NCI-H2196 (cell line): ENCODE data around the gene OSGEP.

ENCODE experiments used
- DNase-seq: peaks from one replicate; lab custom pipeline; 2025; ENCODE audit not compliant: unreplicated experiment; lab: John Stamatoyannopoulos, UW

OSGEP gene

DNA sequence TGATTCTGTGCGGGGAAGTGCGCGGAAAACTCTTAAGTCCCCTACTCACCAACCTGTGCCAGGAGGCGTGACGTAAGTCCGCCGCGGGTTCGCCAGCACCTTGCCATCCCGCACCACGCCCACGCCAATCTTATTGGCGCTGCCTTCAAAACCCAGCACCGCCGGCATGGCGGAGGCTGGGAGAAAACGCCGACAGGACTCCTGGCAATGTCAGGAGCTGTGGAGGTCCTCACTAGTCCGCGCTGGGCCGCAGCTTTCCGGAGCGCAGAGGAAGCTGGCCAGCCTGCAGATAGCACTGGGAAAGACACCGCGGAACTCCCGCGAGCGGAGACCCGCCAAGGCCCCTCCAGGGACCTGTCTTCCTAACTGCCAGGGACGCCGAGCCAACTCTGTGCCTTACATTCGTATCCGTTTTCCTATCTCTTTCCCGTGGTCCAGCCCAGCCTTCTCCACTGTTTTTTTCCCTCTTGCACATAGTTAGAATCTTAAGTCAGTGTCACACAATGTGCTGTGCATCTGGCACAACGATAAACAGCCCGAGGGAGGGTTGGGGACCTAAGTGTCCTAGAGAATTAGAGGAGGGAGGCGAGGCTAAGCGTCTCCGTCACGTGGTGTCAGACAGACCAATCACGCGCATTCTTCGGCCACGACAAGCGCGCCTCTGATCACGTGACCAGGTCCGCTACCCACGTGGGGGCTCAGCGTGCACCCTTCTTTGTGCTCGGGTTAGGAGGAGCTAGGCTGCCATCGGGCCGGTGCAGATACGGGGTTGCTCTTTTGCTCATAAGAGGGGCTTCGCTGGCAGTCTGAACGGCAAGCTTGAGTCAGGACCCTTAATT, at the start of gene OSGEP, which contains the start of gene APEX1:
Gene OSGEP, minus strand, starts transcription at position 297 of the 839 bp plus-strand sequence. Its CDS starts 129 bp downstream, at position 168.
Gene APEX1, plus strand, starts transcription at position 711 of the 839 bp plus-strand sequence. CDS start 420 bp downstream, outside the sequence.
- DNase-seq: peak; percentile 99

DNA sequence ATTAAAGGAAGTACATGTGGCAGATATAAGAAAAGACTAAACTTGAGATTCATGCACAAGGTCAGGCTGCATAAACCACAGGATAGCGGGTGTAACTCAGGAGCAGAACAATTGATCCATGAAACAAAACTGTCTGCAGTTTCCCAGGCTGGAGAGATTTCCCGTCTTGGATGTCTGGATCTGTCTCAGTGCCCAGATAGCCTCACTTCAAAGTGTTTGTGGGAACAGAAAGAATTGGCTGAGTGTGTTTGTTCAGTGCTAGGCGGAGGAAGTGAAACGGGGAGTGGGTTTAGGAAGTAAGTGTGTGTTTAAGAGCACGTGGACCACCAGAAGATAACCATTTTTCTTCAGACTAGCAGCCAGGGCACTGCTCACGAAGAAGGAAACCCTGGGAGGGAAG, 49.3 kb upstream of the OSGEP start:
- DNase-seq: no peak

DNA sequence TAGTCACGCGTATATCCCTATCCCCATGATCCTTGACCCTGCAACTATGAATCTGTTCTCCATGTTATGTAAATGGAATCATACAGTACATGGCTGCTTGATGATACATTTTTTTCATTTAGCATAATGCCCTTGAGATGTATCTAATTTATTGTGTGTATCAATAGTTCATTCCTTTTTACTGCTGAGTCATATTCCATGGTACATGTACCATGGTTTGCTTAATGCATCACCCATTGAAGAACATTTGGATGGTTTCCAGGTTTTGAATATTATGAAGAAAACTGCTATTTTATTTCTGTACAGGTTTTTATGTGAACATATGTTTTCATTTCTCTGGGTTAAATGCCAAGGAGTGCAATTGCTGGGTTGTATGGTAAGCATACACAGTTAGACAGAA, 46.7 kb upstream of the OSGEP start:
- no peak for DNase-seq

DNA sequence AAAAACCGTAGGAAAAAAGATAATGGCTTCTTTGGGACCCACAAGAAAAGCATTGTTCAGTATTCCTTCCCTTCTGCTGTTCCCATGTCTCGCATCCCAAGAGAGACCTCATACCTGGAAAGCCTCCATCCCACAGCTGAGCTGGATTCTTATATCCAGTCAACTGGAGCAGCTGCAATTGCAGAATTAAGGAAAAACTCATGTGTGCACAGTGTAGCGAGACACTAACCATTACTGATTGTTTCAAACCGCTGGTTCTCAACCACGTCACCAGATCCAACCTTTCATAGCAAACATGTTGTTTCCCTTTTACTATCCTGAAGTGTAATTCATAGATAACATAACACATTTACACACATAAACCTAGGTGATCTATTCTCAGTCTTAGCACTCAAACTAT, 45.3 kb upstream of the OSGEP start:
- no peak for DNase-seq

DNA sequence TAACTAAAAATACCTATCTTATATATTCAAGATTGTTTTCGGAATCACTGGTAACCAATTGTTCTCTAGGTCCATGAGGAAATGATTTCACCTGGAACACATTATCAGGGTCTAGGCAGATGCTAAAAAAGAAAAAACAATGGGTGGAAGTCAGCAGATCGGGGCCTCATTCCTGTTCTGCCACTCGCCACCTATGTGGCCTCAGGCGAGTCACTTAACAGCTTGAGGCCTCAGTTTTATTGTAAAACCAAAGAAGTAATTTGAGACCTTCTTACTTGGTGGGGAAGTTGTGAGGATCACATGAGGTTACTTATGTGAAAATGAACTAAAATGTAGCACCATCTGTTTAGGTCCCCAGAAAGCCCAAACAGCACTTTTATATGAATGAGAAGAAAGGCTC, 44.5 kb upstream of the OSGEP start:
- DNase-seq: no peak

DNA sequence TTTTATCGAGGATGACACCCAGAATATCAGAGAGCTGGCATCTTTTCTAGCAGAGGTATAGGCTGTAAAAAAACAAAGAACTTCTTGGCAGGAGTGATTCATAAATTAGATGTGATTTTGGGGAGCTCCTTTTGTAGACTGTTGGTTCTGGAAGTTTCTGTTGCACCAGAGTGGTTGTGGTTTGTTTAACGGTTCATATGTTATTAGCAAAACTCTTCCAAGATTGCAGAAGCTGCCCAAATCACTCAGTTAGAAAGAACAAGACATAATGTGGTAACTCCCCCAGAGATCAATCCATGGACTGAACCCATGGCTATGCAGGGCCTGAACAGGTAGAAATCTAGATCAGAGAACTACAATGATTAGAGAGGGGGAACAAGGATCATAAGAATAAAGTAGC, 44.0 kb upstream of the OSGEP start:
- no peak for DNase-seq

DNA sequence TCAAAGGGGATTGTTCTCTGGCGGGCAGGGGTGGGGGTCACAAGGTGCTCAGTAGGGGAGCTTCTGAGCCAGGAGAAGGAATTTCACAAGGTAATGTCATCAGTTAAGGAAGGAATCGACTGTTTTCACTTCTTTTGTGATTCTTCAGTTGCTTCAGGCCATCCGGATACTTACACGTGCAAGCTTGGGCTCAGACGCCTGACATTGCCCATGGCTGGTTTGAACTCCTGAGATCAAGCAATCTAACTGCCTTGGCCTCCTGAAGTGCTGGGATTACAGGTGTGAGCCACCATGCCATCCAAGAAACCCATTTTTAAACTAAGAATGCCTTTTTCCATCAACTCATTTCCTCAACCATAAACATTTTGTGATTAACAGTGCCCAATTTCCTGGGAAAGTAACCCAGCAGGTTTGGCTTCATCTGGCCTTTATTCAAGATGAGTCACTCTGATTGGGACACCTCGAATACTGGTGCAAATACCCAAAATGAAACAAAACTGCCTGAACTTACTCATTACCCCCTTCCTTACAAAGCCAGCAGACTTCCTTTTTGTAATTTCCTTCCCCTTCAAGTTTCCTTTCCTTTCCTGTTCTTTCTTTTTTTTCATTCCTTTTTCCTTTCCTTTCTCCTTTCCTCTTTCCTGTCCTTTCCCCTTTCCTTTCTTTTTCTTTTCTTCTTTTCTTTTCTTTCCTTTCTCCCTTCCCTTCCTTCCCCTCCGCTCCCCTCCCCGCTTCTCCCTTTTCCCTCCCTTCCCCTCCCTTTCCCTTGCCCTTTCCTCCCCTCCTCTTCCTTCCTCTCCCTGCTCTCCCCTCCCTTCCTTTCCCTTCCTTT, 40.5 kb upstream of the OSGEP start:
- no peak for DNase-seq

DNA sequence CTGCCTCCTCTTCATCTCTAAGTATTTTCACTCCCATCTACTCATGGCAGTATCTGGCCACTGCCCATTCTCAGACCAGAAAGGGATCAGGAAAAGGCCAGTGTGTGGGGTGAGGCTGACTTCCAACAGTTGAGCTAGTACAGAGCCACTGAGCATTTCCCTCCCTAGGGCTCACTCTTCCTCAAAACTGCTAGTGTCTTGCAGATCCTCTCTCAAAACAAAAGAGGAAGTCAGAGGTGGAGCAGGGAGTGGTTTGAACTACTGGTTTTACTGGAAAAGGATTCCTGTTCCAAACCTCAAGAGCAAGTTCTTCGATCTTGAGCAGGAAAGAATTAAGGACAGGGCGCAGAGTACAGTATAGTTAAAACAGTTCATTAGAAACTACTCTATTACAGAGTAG, 39.0 kb upstream of the OSGEP start:
- no peak for DNase-seq

DNA sequence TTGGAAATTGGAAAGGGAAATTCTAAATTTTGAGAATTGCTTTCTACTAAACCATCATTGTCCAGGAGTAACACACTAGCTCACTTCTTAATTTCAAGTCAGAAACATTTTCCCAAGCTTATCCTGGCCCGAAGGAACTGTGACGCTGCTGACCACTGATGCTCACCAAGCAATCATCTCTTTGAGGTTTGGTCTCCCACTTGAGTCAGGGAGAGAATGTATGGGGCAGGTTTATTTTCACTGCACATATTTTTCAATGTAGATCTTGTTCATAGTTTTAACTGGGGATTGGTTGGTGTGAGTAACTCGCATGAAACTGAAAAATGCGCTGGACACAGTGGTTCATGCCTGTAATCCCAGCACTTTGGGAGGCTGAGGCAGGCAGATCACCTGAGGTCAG, 37.9 kb upstream of the OSGEP start:
- DNase-seq: no peak

DNA sequence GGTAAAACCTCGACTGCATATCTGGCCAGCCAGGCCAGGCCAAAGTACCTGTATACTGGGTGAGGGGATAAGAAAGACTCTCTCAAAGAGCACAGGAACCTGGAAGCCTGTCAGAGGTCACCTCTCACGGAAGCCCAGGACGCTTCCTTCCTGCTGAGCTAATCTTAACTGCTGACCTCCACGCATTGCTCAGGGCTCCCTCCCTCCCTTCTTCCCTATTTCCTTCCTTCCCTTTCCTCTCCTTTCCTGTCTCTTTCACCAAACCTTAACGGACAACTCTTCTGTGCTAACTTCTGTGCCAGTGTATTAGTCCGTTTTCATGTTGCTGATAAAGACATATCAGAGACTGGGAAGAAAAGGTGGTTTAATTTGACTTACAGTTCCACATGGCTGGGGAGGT, 36.0 kb upstream of the OSGEP start:
- no peak for DNase-seq

DNA sequence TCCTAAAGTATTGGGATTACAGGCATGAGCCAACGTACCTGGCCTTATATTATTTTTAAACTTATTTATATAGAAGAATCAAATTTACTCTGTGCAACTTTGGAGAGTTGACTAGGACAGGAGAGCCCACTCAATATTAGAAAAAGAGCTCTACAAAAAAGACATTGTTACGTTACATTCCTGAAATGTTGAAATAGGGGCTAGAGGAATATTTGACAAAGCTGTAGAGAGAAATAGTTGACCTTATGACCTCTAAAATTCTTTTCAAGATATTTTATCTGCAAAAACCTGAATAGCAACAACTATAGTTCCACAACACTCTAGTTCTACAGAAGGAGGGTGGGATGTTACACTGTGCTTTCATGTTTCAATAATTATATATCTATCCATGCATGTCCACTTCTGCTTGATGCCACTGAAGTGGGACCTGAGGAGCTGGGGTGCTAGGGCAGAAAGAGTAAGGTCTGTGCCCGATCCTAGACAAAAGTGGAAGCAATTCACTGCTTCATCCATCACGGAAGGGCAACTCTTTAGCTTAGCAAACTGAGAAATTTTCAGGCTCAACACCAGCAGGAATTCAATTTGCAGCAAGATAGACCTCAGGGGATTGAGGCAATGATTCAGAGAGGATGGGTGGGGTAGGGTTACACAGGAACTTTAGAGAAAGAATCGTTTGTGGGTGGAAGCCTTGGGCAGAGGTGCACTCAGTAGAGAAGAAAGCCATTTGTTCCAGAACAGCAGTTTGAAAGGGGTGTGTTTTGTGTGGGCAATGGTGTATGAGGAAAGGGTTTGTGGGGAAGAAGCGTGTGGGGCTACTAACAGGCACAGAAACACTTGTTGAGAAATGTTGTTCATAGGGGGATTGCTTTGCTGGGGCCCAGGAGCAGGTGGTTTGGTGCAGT, 34.7 kb upstream of the OSGEP start:
- DNase-seq: no peak

DNA sequence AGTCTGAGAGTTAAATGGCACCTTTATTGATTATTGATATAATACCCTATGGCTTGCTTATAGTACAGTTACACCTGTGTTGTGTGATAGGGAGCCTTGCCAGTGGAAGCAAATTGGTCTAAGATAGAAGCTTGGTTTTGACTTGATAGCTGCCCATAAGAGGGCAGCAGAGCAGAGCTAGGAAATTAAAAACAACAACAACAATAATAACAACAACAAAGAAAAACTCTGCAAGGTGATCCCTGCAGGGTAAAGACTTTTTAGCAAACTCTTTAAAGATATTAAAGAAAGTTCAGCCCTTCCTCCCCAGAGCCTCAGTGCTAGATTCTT, 32.7 kb upstream of the OSGEP start:
- no peak for DNase-seq

DNA sequence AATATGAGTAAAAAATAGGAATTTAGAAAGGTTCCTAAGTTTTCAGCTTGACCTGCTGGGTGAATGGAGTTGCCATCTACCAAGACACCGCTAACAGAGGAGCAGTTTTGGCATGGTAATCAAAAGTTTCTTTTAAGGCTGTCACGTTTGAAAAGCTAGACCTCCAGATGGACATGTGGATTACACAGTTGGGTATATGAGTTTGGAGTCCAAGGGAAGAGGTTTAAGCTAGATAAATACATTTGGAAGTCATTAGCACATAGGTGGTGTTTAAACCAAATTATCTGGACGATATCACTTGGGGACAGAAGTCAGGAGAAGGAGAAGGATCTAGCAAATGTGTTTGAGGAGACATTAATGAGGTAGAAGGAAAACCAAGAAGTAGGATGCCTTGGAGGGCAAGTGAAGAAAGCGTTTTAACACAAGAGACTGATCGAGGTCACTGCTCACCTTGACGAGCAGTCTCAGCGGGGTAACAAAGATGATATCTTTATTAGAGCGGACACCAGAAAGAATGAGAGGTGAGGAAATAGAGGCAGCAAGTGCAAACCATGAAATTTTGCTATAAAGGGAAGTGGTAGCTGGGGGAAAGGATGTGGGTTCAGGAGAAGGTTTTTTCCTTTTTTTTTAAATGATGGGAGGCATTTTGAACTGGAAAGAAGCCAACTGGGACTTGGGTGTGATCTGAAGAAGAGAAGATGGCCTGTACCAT, 32.2 kb upstream of the OSGEP start:
- no peak for DNase-seq

DNA sequence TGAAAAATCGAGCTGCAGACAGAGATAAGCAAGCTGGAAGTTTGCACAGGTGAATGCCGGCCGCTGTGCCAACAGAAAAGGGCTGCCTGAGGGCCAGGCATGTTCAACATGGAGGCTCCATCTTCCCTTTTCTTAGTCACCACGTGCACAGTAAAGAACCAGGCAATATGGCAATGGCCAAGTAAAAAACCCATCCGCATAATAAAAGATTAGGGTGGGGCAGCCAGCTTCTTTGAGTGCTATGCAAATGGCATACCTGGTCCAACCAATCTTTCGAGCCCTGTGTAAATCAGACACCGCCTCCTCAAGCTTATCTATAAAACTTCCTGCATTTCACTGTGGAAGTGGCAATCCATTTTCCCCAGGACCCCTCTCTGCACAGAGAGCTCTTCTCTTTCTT, 31.3 kb upstream of the OSGEP start:
- no peak for DNase-seq

DNA sequence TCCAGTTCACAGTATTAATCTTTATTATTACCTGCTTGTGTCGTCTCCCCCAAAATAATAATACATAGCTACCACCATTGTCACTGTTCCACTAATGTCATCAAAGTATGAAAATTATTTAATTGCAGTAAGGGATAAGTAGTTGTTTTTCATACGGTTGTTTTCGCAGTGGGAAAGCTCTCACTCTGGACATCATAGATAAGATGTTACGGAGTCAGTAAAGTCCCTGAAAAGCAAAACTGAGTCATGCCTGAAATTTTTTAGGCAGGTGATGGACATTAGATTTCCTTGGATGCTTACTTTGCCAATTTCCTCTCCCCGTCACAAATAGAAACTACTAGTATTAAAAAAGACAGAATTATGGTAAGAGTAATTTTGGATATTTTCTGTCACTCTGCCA, 27.8 kb upstream of the OSGEP start:
- no peak for DNase-seq

DNA sequence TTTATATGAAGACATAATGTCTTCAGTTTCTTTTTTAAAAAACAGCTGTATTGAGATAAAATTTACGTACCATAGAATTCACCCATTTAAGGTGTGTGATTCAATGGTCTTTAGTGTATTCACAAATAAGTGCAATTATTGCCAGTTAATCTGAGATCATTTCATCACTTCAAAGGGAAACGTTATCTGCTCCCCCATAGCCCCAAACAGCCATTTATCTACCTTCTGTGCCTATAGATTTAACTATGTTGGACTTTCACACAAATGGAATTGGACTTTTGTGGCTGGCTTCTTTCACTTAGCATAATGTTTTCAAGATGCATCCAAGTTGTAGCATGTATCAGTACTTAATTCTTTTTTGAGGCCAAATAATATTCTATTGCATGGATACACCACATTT, 24.3 kb upstream of the OSGEP start:
- no peak for DNase-seq

DNA sequence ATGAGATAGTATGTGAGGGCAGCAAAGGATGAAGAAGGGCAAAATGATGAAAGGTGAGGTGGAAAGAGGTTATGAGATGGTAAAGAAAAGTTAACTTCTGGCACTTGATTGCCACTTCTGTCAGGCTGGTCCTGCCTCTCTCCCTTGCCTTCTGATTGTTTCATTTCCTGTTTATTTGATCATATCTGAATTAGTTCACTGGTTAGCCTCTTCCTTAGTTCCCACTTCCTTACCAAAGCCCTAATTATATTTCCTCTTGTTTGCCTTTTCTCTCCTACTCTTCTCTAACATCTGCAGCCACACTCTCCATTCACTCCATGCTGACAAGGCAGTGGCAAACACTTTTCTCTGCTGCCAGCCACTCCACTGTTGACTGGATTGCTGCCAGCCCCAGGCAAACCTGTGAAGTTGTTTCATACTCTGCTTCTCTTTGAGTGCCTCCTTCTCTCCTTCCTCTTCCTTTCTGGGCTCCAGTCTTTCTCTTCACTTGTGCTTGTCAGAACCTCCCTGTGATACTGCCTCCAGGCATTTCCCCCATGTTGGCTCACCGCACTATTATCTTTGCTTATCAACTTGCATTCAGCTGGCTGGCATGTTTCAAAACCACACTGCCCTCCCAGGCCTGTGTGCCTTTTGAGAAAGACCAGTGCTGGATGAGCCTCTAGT, 22.7 kb upstream of the OSGEP start:
- DNase-seq: peak; percentile 57

DNA sequence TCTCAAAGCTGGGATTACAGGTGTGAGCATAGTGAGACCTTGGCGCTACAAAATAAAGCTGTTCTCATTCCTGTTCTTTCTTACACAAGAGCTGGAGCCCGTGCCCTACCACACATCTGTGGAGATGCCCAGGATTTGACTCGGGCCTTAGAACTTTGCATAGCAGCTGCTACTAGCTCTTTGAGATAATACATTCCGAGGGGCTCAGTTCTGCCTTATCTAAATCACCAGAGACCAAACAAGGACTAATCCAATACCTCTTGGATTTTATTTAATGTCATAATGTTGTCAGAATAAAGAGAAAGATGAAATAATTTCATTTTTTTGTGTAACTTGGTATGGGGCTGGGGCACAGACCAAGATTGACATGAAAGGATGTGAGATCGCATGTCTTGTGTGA, 22.2 kb upstream of the OSGEP start:
- DNase-seq: no peak

DNA sequence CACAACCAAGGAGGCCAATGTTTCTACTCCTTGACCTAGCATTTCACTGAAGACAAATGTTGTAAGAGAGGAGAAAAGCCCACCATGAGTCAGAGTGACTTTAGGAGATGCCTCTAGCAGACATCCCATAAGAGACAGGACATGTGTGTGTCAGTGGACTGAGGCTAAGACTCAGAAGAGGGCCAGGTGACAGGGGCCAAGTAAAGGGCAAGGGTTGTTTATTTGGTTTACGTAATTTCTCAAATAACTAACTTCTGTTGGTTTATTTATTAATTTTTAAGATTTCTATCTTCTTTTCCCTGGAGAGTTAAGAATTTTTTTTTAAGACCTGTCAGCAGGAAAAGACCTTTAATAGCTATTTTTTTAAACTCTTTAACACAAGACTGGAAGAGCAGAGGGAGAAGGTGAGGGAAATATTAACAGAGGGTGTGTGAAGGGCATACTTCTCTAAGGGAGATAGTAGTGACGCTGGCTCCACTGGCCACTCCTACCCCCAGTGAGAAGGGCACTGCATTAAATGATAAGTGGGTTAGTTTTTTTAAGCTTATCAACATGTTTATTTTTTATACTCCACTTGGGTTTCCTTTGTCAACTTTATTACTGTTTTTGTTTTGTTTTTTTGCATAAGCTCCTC, 18.0 kb upstream of the OSGEP start:
- no peak for DNase-seq

DNA sequence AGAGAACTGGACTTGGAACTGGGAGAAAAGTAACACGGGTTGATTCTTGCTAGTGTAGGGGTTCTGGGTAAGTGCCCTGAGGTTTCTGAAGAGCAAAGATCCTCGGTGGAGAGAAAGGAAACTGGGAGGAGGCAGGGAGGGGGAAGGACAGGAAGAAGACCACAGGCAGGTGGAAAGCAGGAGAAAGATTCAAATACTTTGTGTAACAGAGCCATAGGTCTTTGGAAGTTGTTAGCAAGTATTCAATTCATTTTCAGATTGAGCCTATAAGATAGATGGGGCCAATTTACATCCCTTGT, 15.9 kb upstream of the OSGEP start:
- DNase-seq: no peak
